ENCODE measurements around the gene CACFD1.

The CACFD1 gene

DNA sequence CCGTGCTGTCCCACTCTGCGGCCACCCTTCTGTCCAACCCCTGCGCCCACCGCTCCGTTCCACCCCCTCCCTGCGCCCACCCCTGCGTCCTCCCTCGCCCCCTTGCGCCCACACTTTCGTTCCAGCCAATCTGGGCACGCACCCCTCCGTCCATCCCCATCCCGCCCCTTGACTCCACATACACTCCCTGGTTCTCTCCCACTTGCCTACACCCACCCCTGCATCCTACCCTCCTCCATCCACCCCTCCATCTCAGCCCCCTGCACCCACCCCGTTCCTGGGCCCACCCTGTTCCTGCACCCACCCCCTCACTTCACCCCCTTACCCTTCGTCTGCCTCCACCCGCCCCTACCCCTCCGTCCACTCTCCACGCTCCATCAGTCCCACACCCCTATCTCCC lies 30.6 kb upstream of the CACFD1 start:
- Histone ChIP-seq H3K4me2 (ENCODE audit: low read length) (no peak overlapping the region), H2AFZ (peak overlapping the region; percentile 58), H3K27me3 (ENCODE audit: control insufficient read depth, insufficient read depth, low read length) (no peaks in the 10 kb centered on the region), H3K9me3 (ENCODE audit: control insufficient read depth, low read length) (no peaks in the 10 kb centered on the region), H3K36me3 (ENCODE audit: control insufficient read depth, insufficient read depth, low read length) (no peaks in the 10 kb centered on the region), H3K4me3 (ENCODE audit: low read depth, low read length) (no peak overlapping the region), H3K9ac (no peak overlapping the region), H3K79me2 (no peaks in the 10 kb centered on the region), H3K4me1 (no peaks in the 10 kb centered on the region), H3K27ac (no peak overlapping the region)
- TF ChIP-seq, protein P1, sequence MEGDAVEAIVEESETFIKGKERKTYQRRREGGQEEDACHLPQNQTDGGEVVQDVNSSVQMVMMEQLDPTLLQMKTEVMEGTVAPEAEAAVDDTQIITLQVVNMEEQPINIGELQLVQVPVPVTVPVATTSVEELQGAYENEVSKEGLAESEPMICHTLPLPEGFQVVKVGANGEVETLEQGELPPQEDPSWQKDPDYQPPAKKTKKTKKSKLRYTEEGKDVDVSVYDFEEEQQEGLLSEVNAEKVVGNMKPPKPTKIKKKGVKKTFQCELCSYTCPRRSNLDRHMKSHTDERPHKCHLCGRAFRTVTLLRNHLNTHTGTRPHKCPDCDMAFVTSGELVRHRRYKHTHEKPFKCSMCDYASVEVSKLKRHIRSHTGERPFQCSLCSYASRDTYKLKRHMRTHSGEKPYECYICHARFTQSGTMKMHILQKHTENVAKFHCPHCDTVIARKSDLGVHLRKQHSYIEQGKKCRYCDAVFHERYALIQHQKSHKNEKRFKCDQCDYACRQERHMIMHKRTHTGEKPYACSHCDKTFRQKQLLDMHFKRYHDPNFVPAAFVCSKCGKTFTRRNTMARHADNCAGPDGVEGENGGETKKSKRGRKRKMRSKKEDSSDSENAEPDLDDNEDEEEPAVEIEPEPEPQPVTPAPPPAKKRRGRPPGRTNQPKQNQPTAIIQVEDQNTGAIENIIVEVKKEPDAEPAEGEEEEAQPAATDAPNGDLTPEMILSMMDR (IDR thresholded peaks at IDR 0.05), result no peak

DNA sequence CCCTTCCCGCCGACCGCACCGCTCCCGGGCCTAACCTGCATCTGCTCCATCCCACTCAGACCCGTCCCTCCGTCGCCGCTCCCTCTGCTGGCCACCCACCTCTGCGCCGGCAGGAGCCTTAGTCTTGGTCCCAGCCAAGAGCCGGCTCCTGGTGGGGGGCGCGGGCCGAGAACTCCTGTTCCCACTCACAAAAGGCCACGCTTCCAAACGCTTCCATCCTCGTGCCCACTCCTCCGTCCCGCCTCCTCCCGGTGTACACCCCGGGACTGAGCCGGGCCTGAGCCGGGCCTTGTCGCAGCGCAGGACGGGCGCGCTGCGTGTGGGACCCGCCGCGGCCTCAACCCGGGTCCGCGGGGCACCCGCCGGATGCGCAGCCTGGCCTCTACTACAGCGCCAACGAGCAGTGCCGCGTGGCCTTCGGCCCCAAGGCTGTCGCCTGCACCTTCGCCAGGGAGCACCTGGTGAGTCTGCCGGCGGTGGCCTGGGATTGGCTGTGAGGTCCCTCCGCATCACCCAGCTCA lies 30.1 kb upstream of the CACFD1 start:
- Histone ChIP-seq H3K9me3 (ENCODE audit: control insufficient read depth, low read length) (no peaks in the 10 kb centered on the region), H2AFZ (peak overlapping the region; percentile 58), H3K4me3 (ENCODE audit: low read depth, low read length) (no peak overlapping the region), H3K36me3 (ENCODE audit: control insufficient read depth, insufficient read depth, low read length) (no peaks in the 10 kb centered on the region), H3K27me3 (ENCODE audit: control insufficient read depth, insufficient read depth, low read length) (no peaks in the 10 kb centered on the region), H3K4me1 (no peaks in the 10 kb centered on the region), H3K79me2 (no peaks in the 10 kb centered on the region), H3K4me2 (ENCODE audit: low read length) (no peak overlapping the region), H3K27ac (no peak overlapping the region), H3K9ac (no peak overlapping the region)
- TF ChIP-seq, protein P1 (IDR thresholded peaks at IDR 0.05), result peak; percentile 25

DNA sequence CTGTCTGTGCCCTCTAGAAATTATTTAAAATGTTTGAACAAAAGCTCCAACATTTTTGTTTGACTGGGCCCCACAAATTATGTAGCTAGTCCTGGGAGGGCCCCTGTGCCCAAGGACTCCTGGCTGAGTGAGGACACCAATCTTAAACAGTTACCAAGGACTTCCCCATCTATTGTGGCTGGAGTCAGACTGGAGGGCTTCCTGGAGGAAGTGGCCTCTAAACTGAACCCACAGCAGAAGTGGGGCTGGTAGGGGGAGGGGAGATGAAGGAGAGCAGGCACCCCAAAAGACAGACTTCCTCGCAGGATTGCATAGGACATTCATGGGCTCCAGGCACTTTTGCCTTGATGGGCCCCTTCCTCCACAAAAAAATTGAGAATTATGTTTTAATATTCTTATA lies 29.5 kb upstream of the CACFD1 start:
- Histone ChIP-seq H3K9me3 (ENCODE audit: control insufficient read depth, low read length) (no peaks in the 10 kb centered on the region), H3K4me3 (ENCODE audit: low read depth, low read length) (no peak overlapping the region), H3K27ac (no peak overlapping the region), H2AFZ (no peak overlapping the region), H3K79me2 (no peaks in the 10 kb centered on the region), H3K36me3 (ENCODE audit: control insufficient read depth, insufficient read depth, low read length) (no peaks in the 10 kb centered on the region), H3K9ac (no peak overlapping the region), H3K27me3 (ENCODE audit: control insufficient read depth, insufficient read depth, low read length) (no peaks in the 10 kb centered on the region), H3K4me1 (no peaks in the 10 kb centered on the region), H3K4me2 (ENCODE audit: low read length) (no peak overlapping the region)
- TF ChIP-seq, protein P1 (IDR thresholded peaks at IDR 0.05), result no peak

DNA sequence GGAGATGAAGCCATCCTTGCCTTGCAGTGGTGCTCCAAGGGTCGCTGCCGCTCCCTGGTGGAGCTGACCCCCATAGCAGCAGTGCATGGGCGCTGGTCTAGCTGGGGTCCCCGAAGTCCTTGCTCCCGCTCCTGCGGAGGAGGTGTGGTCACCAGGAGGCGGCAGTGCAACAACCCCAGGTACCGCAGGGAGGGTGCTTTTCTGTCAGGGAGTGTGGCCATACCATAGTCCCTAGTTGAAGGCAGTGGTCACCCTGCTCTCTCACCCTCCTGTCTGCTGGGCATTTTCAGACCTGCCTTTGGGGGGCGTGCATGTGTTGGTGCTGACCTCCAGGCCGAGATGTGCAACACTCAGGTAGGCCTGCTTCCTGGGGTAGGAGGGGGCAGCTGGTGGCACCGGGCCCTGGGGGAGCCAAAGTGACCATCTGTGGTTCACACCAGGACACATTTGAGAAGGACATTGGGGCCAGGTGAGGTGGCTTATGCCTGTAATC lies 26.4 kb upstream of the CACFD1 start:
- no peaks in the 10 kb centered on the region for H3K4me1 ChIP-seq
- H3K9ac ChIP-seq, result no peak overlapping the region
- TF ChIP-seq, protein P1 (IDR thresholded peaks at IDR 0.05), result no peak
- H3K4me3 ChIP-seq (ENCODE audit: low read depth, low read length), result no peak overlapping the region
- no peaks in the 10 kb centered on the region for H3K9me3 ChIP-seq (ENCODE audit: control insufficient read depth, low read length)
- H3K27ac ChIP-seq, result no peak overlapping the region
- no peak overlapping the region for H3K4me2 ChIP-seq (ENCODE audit: low read length)
- no peaks in the 10 kb centered on the region for H3K79me2 ChIP-seq
- H3K27me3 ChIP-seq (ENCODE audit: control insufficient read depth, insufficient read depth, low read length), result no peaks in the 10 kb centered on the region
- H2AFZ ChIP-seq, result no peak overlapping the region
- H3K36me3 ChIP-seq (ENCODE audit: control insufficient read depth, insufficient read depth, low read length), result no peaks in the 10 kb centered on the region

DNA sequence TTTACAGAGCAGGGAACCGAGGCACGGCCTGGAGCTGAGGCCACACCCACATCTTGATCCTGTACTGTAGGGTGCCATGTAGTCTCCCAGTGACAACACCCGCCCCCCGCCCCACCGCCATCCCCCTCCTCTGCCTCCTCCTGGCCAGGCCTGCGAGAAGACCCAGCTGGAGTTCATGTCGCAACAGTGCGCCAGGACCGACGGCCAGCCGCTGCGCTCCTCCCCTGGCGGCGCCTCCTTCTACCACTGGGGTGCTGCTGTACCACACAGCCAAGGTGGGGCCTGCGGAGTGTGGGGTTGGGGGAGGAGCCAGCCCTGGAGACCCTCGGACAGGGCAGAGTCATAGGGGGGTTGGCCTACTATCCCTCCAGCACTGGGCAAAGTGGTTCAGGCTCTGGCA lies 23.1 kb upstream of the CACFD1 start:
- no peak overlapping the region for H2AFZ ChIP-seq
- H3K27ac ChIP-seq, result no peak overlapping the region
- no peak overlapping the region for H3K4me2 ChIP-seq (ENCODE audit: low read length)
- TF ChIP-seq, protein P1 (IDR thresholded peaks at IDR 0.05), result no peak
- H3K79me2 ChIP-seq, result no peaks in the 10 kb centered on the region
- no peaks in the 10 kb centered on the region for H3K9me3 ChIP-seq (ENCODE audit: control insufficient read depth, low read length)
- H3K9ac ChIP-seq, result no peak overlapping the region
- H3K4me3 ChIP-seq (ENCODE audit: low read depth, low read length), result no peak overlapping the region
- H3K36me3 ChIP-seq (ENCODE audit: control insufficient read depth, insufficient read depth, low read length), result no peaks in the 10 kb centered on the region
- H3K27me3 ChIP-seq (ENCODE audit: control insufficient read depth, insufficient read depth, low read length), result no peaks in the 10 kb centered on the region
- no peaks in the 10 kb centered on the region for H3K4me1 ChIP-seq

Data from parathyroid adenoma (tissue), 2 donors.